Epithelial cell of proximal tubule (primary cell): Measurements from ENCODE around the gene SPECC1. TPM values are rescaled to one million over a fixed set of nuclear protein-coding genes. Genes with fewer than 3 reads are reported as not detected.
"Not testable (repeated sequence)": the region's sequence is repeated elsewhere in the genome, so short reads cannot be mapped to it uniquely, and the experiment has no call there.

ENCODE experiments used
- DNase-seq: peaks from one replicate; pipeline ENCODE4 v3.0.0-alpha.2; 2011; ENCODE audit warnings: low read depth
- H3K4me3 ChIP-seq: 2 replicates; pipeline ENCODE4 v1.5.1; 2011; ENCODE audit warnings: low read depth, mild to moderate bottlenecking, low read length
- CTCF ChIP-seq: conservative IDR thresholded peaks from 2 replicates; pipeline ENCODE4 v1.5.1; 2012; ENCODE audit warnings: low read depth, mild to moderate bottlenecking, low read length
- total RNA-seq: library from RNA; depleted of rRNA; stranded (reverse); fragments of >200 nt; gene quantifications from 2 replicates; pipeline ENCODE4 v1.2.3, GENCODE V29; 2015

SPECC1 gene
- 39.3 and 47.0 TPM in 2 replicates for total RNA-seq

DNA sequence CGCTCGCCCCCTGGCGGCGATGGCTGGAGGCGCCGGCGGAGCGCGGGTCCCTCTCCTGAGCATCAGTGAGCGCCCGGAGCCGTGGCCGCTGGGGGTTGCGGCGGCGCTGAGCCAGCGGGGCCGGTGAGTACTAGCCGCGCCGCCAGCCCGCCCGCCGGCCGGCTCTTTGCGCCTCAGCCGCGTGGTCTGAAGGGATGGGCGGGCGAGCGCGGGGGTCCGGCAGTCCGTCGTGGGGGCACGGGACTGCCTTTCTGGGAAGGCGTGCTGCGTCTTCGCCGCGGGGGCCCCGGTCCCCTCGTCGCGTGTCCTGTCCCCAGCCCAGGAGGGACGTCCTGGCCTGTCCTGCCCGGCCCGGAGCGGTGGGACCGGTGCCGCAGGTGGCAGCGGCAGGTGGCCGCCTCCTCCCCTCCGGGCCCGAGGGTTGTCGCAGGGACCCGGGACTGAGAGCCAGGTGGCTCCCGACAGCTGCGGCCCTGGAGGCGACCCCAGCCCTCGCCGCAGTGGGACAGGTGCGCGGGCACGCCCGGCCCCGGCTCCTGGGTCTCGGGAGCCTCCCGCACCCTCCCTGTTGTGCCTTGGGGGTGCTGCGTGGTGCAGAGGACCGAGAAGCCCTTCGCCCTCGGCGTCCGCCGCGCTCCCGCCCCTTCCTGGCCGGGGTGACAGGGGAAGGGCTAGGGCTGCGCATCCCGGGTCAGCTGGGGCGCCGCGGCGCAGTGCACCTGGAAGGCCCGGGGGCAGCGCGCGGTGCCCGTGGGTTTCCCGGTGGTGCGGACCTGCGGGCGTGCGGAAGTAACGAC, at the start of gene SPECC1:
Gene SPECC1, plus strand, starts transcription at position 58 of the 797 bp plus-strand sequence. CDS start 87,293 bp downstream, outside the sequence.
- no peak for TF ChIP-seq CTCF
- no peak for DNase-seq

GRCh38 chr17:19962954-19963353, 46.2 kb upstream of the SPECC1 start:
- not testable (repeated sequence) for H3K4me3 ChIP-seq, DNase-seq

More for the DNA sequence above, at the start of gene SPECC1:
- H3K4me3 ChIP-seq: peak within 1 kb of the TSS; percentile 80

DNA sequence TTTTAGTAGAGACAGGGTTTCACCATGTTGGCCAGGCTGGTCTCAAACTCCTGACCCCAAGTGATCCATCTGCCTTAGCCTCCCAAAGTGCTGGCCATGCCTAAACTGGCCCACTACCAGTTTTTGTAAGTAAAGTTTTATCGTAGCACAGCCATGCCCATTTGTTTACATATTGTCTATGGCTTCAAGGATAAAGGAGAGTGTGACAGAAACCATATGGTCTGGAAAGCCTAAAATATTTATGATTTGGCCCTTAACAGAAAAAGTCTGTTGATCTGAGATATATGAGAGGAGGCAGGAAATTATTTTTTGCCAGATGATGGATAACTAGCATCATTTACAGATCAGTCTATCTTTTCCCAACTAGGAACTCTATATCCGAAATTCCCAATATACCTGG, 36.0 kb upstream of the SPECC1 start:
- no peak for DNase-seq
- H3K4me3 ChIP-seq: no peak overlapping the region
- no peak for TF ChIP-seq CTCF

GRCh38 chr17:19975601-19976000, 33.6 kb upstream of the SPECC1 start:
- TF ChIP-seq CTCF: no peak
- DNase-seq: no peak
- no peak overlapping the region for H3K4me3 ChIP-seq

DNA sequence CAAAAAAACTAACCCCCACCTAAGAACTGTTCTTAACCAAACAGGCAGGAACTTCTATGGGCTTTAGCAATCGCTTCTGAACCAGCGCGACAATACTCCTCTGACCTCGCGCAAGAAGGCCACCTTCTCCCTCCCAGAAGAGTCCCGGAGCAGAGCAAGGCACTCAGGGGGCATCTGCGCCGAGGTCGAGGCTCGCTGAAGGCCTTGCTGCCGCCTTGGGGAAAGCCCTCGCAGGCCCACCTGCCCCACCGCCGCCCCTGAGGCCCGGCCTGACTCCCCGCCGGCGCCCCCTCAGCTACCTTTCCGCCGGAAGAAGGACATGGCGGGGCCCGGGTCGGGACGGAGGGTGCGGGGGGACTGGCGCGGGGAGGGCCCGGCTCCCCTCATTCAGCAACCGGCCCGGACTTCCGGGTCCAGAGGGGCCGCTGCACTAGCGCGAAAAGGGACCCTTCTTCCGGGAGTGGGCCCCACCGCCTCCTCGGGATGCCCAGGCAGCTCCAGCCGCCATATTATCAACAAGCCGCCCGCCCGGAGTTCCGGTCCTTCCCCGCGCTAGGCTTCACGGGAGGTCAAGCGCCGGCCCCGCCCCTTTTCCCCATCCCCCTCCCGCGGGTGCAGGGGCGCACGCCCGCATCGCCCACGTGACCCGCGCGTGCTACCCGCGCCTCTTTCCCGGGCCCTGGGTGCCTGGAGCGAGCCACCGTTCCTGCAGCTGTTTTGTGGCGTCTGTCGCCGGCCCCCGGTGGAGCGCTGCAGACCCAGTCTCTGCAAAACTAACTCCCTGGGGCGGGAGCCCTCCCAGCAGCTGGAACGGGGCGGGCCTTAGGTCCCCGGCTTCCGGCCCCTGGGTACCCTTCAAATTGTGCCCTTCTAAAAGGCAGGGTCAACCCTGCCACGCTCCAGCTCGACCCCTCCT, 31.6 kb upstream of the SPECC1 start, which contains the start of gene AKAP10:
Gene AKAP10, minus strand, starts transcription at position 536 of the 916 bp plus-strand sequence. Its CDS starts 149 bp downstream, at position 387.
- TF ChIP-seq CTCF: no peak
- peak within 1 kb of the TSS; percentile 96 for H3K4me3 ChIP-seq
- DNase-seq: no peak

- peak overlapping the region; percentile 96 for H3K4me3 ChIP-seq
- TF ChIP-seq CTCF: no peak
- no peak for DNase-seq
Observed at GRCh38 chr17:19978209-19978802, 30.9 kb upstream of the SPECC1 start.

DNA sequence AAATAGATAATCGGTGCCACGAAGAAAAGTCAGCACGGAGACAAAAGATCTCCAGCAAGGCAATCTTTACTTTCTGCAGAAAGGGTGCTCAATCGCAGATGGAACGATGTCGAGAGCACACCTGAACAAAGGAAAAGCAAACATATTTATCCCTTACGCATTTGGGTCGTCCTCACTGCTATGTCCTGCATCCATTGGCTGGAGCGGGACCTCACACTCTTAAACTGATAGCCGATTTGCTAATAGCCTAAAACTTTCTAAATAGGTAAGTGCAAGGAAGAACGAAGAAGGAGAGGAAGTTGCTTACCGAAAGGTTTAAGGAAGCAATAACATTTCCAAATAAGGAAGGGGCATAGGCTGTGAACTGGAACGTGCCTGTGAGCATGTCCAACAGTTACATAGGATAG, 30.4 kb upstream of the SPECC1 start:
- TF ChIP-seq CTCF: no peak
- H3K4me3 ChIP-seq: no peak overlapping the region
- DNase-seq: no peak
